Neutrophil (primary cell): Measurements from ENCODE around the gene HHAT.

ENCODE experiments used
- H3K27ac ChIP-seq: fragments of 200-600 bp; sonication (generic); 2 replicates; pipeline ENCODE4 v1.5.1; 2016; ENCODE audit warnings: mild to moderate bottlenecking, moderate library complexity
- H3K27me3 ChIP-seq: fragments of 200-600 bp; sonication (generic); 2 replicates; pipeline ENCODE4 v1.6.0; 2016; ENCODE audit warnings: mild to moderate bottlenecking
- H3K36me3 ChIP-seq: fragments of 200-600 bp; sonication (generic); 2 replicates; pipeline ENCODE4 v1.5.1; 2017
- H3K4me1 ChIP-seq, 2 experiments: fragments of 200-600 bp in 1 of 2; sonication (generic) in 1 of 2; 1 replicate in 1 of 2; 2 replicates in 1 of 2; pipeline versions ENCODE4 v1.5.1 to v1.6.1; 2013 to 2016; ENCODE audit warnings: low read depth in 1 of 2, low read length in 1 of 2, mild to moderate bottlenecking in 1 of 2, moderate library complexity in 1 of 2; ENCODE audit not compliant: control insufficient read depth in 1 of 2, insufficient read depth in 1 of 2
- H3K4me3 ChIP-seq, 2 experiments: fragments of 200-600 bp in 1 of 2; sonication (generic) in 1 of 2; 1 replicate in 1 of 2; 2 replicates in 1 of 2; pipeline ENCODE4 v1.5.1; 2013 to 2016; ENCODE audit warnings: low read depth in 1 of 2, low read length in 1 of 2, mild to moderate bottlenecking in 1 of 2, moderate library complexity in 1 of 2
- H3K9me3 ChIP-seq: fragments of 200-600 bp; sonication (generic); 2 replicates; pipeline ENCODE4 v1.5.1; 2016
- CTCF ChIP-seq: fragments of 200-600 bp; sonication (generic); IDR thresholded peaks from 2 replicates; pipeline ENCODE4 v1.5.1; 2016; ENCODE audit warnings: antibody characterized with exemption

Gene HHAT

GRCh38 chr1:210412240-210412639, 83.5 kb downstream of the HHAT start:
- Histone ChIP-seq H3K4me1 (no peaks in the 10 kb centered on the region), H3K27ac (no peak overlapping the region), H3K4me3 (no peak overlapping the region), H3K9me3 (no peaks in the 10 kb centered on the region), H3K36me3 (no peaks in the 10 kb centered on the region), H3K27me3 (no peaks in the 10 kb centered on the region)
- TF ChIP-seq CTCF, result no peak

GRCh38 chr1:210413951-210414350, 85.2 kb downstream of the HHAT start:
- Histone ChIP-seq H3K27ac (no peak overlapping the region), H3K4me1 (no peaks in the 10 kb centered on the region), H3K36me3 (no peaks in the 10 kb centered on the region), H3K27me3 (no peaks in the 10 kb centered on the region), H3K4me3 (no peak overlapping the region), H3K9me3 (no peaks in the 10 kb centered on the region)
- no peak for TF ChIP-seq CTCF

GRCh38 chr1:210415846-210416448, 87.2 kb downstream of the HHAT start:
- Histone ChIP-seq H3K4me3 (no peak overlapping the region), H3K27ac (no peak overlapping the region), H3K4me1 (no peaks in the 10 kb centered on the region), H3K27me3 (no peaks in the 10 kb centered on the region), H3K36me3 (no peaks in the 10 kb centered on the region), H3K9me3 (no peaks in the 10 kb centered on the region)
- no peak for TF ChIP-seq CTCF

- Histone ChIP-seq H3K27ac (no peak overlapping the region), H3K27me3 (no peaks in the 10 kb centered on the region), H3K9me3 (no peaks in the 10 kb centered on the region), H3K36me3 (no peaks in the 10 kb centered on the region), H3K4me1 (no peaks in the 10 kb centered on the region), H3K4me3 (no peak overlapping the region)
- TF ChIP-seq CTCF, result no peak
These were observed 88.0 kb downstream of the HHAT start for GRCh38 chr1:210416681-210417080.

GRCh38 chr1:210417881-210418280, 89.2 kb downstream of the HHAT start:
- H3K9me3 ChIP-seq, result no peaks in the 10 kb centered on the region
- H3K4me1 ChIP-seq, result no peaks in the 10 kb centered on the region
- no peaks in the 10 kb centered on the region for H3K36me3 ChIP-seq
- no peaks in the 10 kb centered on the region for H3K27me3 ChIP-seq
- no peak overlapping the region for H3K27ac ChIP-seq
- TF ChIP-seq CTCF, result no peak
- H3K4me3 ChIP-seq, result no peak overlapping the region
